GM23338 (cell line): ENCODE measurements around the gene PLAC8. TPM values are rescaled to one million over a fixed set of nuclear protein-coding genes. Genes with fewer than 3 reads are reported as not detected.

Source experiments
- ATAC-seq: fragments of 200-7000 bp; cut with Tn5 transposase; 3 replicates; pipeline ENCODE4 v1.9.1; 2020
- DNase-seq: peaks from one replicate; pipeline ENCODE4 v3.0.0-alpha.2; 2015; ENCODE audit warnings: low spot score
- H2AFZ ChIP-seq: fragments of 200-600 bp; sonication (generic); 2 replicates; pipeline ENCODE4 v1.8.0; 2016; ENCODE audit warnings: antibody characterized with exemption, mild to moderate bottlenecking, moderate library complexity
- H3F3A ChIP-seq: fragments of 200-600 bp; sonication (generic); replicated peaks from 2 replicates; pipeline ENCODE4 v1.8.0; 2017; ENCODE audit warnings: antibody characterized with exemption, mixed run types, low read depth
- H3K27ac ChIP-seq: fragments of 200-600 bp; sonication (generic); 2 replicates; pipeline ENCODE4 v1.6.1; 2016; ENCODE audit warnings: low read depth
- H3K27me3 ChIP-seq: fragments of 200-600 bp; sonication (generic); 2 replicates; pipeline ENCODE4 v1.8.0; 2016; ENCODE audit warnings: mild to moderate bottlenecking, mixed run types, moderate library complexity; ENCODE audit not compliant: insufficient read depth
- H3K36me3 ChIP-seq: fragments of 200-600 bp; sonication (generic); 2 replicates; pipeline ENCODE4 v1.8.0; 2016; ENCODE audit warnings: mild to moderate bottlenecking; ENCODE audit not compliant: insufficient read depth
- H3K4me1 ChIP-seq: fragments of 200-600 bp; sonication (generic); 2 replicates; pipeline ENCODE4 v1.8.0; 2016; ENCODE audit warnings: mild to moderate bottlenecking, moderate library complexity; ENCODE audit not compliant: insufficient read depth
- H3K4me2 ChIP-seq: fragments of 200-600 bp; sonication (generic); 2 replicates; pipeline ENCODE4 v1.7.1; 2017; ENCODE audit warnings: mixed run types
- H3K4me3 ChIP-seq: fragments of 200-600 bp; sonication (generic); 2 replicates; pipeline ENCODE4 v1.6.1; 2016; ENCODE audit warnings: mixed run types
- H3K79me2 ChIP-seq: fragments of 200-600 bp; sonication (generic); replicated peaks from 2 replicates; pipeline ENCODE4 v1.8.0; 2017; ENCODE audit warnings: mild to moderate bottlenecking; ENCODE audit not compliant: insufficient read depth
- H3K9me2 ChIP-seq: fragments of 200-600 bp; sonication (generic); 2 replicates; pipeline ENCODE4 v1.8.0; 2017; ENCODE audit not compliant: insufficient read depth
- H4K20me1 ChIP-seq: fragments of 200-600 bp; sonication (generic); replicated peaks from 2 replicates; pipeline ENCODE4 v1.8.0; 2017; ENCODE audit warnings: mild to moderate bottlenecking; ENCODE audit not compliant: insufficient read depth
- H3K27ac Mint-ChIP-seq: 2 replicates; pipeline ENCODE4 v1.8.0; 2020; ENCODE audit warnings: inconsistent platforms, mild to moderate bottlenecking, moderate library complexity, mixed read lengths
- H3K27me3 Mint-ChIP-seq: 3 replicates; pipeline ENCODE4 v1.8.0; 2022; ENCODE audit warnings: low read depth, mild to moderate bottlenecking, moderate library complexity, mixed read lengths, inconsistent platforms; ENCODE audit not compliant: insufficient read depth, poor library complexity
- H3K36me3 Mint-ChIP-seq: 3 replicates; pipeline ENCODE4 v1.8.0; 2021; ENCODE audit warnings: low read depth, mild to moderate bottlenecking, inconsistent platforms, moderate library complexity, mixed read lengths
- H3K4me1 Mint-ChIP-seq: 3 replicates; pipeline ENCODE4 v1.8.0; 2020; ENCODE audit warnings: mild to moderate bottlenecking, inconsistent platforms, mixed read lengths
- H3K4me3 Mint-ChIP-seq: 3 replicates; pipeline ENCODE4 v1.8.0; 2021; ENCODE audit warnings: moderate library complexity, mild to moderate bottlenecking, inconsistent platforms, mixed read lengths
- H3K9me3 Mint-ChIP-seq: 3 replicates; pipeline ENCODE4 v1.8.0; 2020; ENCODE audit warnings: moderate library complexity, mild to moderate bottlenecking, inconsistent platforms, mixed read lengths
- CREB1 ChIP-seq: fragments of 250-450 bp; sonication (Bioruptor Pico); IDR thresholded peaks from 2 replicates; pipeline ENCODE4 v1.5.0; 2020; ENCODE audit warnings: low read depth, mild to moderate bottlenecking, moderate library complexity
- EZH2phosphoT487 ChIP-seq: fragments of 200-600 bp; sonication (generic); IDR thresholded peaks from one replicate; pipeline ENCODE4 v1.8.1; 2018; ENCODE audit warnings: antibody characterized with exemption; ENCODE audit not compliant: unreplicated experiment
- JUNB ChIP-seq: IDR thresholded peaks from one replicate; pipeline ENCODE4 v1.6.1; 2016; ENCODE audit warnings: antibody characterized with exemption; ENCODE audit not compliant: unreplicated experiment
- NANOG ChIP-seq: IDR thresholded peaks from 2 replicates; pipeline ENCODE4 v1.6.1; 2016; ENCODE audit warnings: antibody characterized with exemption, borderline replicate concordance
- POLR2AphosphoS5 ChIP-seq: IDR thresholded peaks from 2 replicates; pipeline ENCODE4 v1.6.1; 2016; ENCODE audit warnings: antibody characterized with exemption, low read depth
- REST ChIP-seq: IDR thresholded peaks from one replicate; pipeline ENCODE4 v1.6.1; 2018; ENCODE audit warnings: antibody characterized with exemption; ENCODE audit not compliant: unreplicated experiment
- STAT1 ChIP-seq: IDR thresholded peaks from one replicate; pipeline ENCODE4 v1.6.1; 2016; ENCODE audit warnings: antibody characterized with exemption; ENCODE audit not compliant: unreplicated experiment
- ZNF114 ChIP-seq: fragments of 250-450 bp; sonication (Bioruptor Pico); IDR thresholded peaks from 2 replicates; pipeline ENCODE4 v1.5.0; 2020; ENCODE audit warnings: mild to moderate bottlenecking, moderate library complexity
- ZNF331 ChIP-seq: fragments of 250-450 bp; sonication (Bioruptor Pico); IDR thresholded peaks from 2 replicates; pipeline ENCODE4 v1.5.0; 2020; ENCODE audit warnings: low read depth, mild to moderate bottlenecking, moderate library complexity
- ZNF462 ChIP-seq: fragments of 250-450 bp; sonication (Bioruptor Pico); IDR thresholded peaks from 2 replicates; pipeline ENCODE4 v1.5.0; 2020; ENCODE audit warnings: mild to moderate bottlenecking, moderate library complexity
- polyA plus RNA-seq: library from polyadenylated mRNA; unstranded; fragments of >200 nt; fragmentation: Nextera tagmentation; extraction: Ambion mirVana; gene quantifications from 2 replicates; pipeline ENCODE4 v1.2.1, GENCODE V29; 2016
- total RNA-seq: library from RNA; depleted of rRNA; stranded (reverse); fragments of >200 nt; shearing (Covaris generic); gene quantifications from 2 replicates; pipeline ENCODE4 v1.2.3, GENCODE V29; 2014

PLAC8 gene
- total and polyA plus RNA-seq, 2 experiments from 2014 or later = 0.83 to 1.6 TPM

- no peak for TF ChIP-seq ZNF462
- TF ChIP-seq POLR2AphosphoS5 = no peak
- no peak for TF ChIP-seq JUNB
- TF ChIP-seq EZH2phosphoT487 = no peak
- TF ChIP-seq ZNF114 (CRISPR knock-in tag) = no peak
Observed at GRCh38 chr4:83121246-83121645, 6.7 kb upstream of the PLAC8 start (continued).

GRCh38 chr4:83118869-83119268, 4.3 kb upstream of the PLAC8 start:
- Histone ChIP-seq H3K27me3 (no peaks in the 10 kb centered on the region), H3K4me2 (no peak overlapping the region), H2AFZ (no peak overlapping the region), H3K4me1 (peaks cover 15% of the 10 kb centered on the region), H3K36me3 (peaks cover 5% of the 10 kb centered on the region), H3F3A (no peaks in the 10 kb centered on the region), H3K79me2 (no peaks in the 10 kb centered on the region), H3K9me2 (peaks cover 3% of the 10 kb centered on the region; the same call in 1 of the 2 replicates), H3K4me3 (no peak overlapping the region), H3K27ac (no peak overlapping the region), H4K20me1 (no peaks in the 10 kb centered on the region)
- DNase-seq (no peak), ATAC-seq (no peak)
- Mint-ChIP-seq H3K4me1 (peaks cover 13% of the 10 kb centered on the region), H3K36me3 (peaks cover 3% of the 10 kb centered on the region; the same call in 2 of the 3 replicates), H3K4me3 (no peak overlapping the region), H3K27me3 (no peaks in the 10 kb centered on the region), H3K9me3 (peaks cover 15% of the 10 kb centered on the region; the same call in 2 of the 3 replicates), H3K27ac (no peak overlapping the region)
- TF ChIP-seq ZNF114 (CRISPR knock-in tag) (no peak), POLR2AphosphoS5 (no peak), CREB1 (CRISPR knock-in tag) (no peak), REST (no peak), NANOG (no peak), STAT1 (no peak), ZNF331 (CRISPR knock-in tag) (no peak), JUNB (no peak), EZH2phosphoT487 (no peak)
